T-helper 17 cell (primary cell): ENCODE results near the gene GPATCH3. TPM values are rescaled to one million over a fixed set of nuclear protein-coding genes. Genes with fewer than 3 reads are reported as not detected.

Source experiments
- ATAC-seq: fragments of 150-1000 bp; cut with Tn5 transposase; 2 replicates; pipeline ENCODE4 v1.10.0; 2021; ENCODE audit warnings: mild to moderate bottlenecking, moderate library complexity
- DNase-seq, 3 donors: peaks; one replicate each; pipeline versions ENCODE4 v3.0.0 to v3.0.0-alpha.2; 2020 to 2021
- H3K9me3 ChIP-seq: one replicate; pipeline ENCODE4 v1.7.0; 2013; ENCODE audit warnings: low read length, mild to moderate bottlenecking; ENCODE audit not compliant: control insufficient read depth, poor library complexity, severe bottlenecking
- H3K27ac Mint-ChIP-seq: one replicate; pipeline ENCODE4 v1.8.0; 2022; ENCODE audit warnings: mild to moderate bottlenecking, moderate library complexity, mixed read lengths
- H3K27me3 Mint-ChIP-seq: one replicate; pipeline ENCODE4 v1.8.0; 2022; ENCODE audit warnings: mixed read lengths
- H3K36me3 Mint-ChIP-seq: one replicate; pipeline ENCODE4 v1.8.0; 2022; ENCODE audit warnings: low read depth, mixed read lengths
- H3K4me1 Mint-ChIP-seq: one replicate; pipeline ENCODE4 v1.8.0; 2022; ENCODE audit warnings: mild to moderate bottlenecking, mixed read lengths
- H3K4me3 Mint-ChIP-seq: one replicate; pipeline ENCODE4 v1.8.0; 2022; ENCODE audit warnings: mild to moderate bottlenecking, moderate library complexity, mixed read lengths
- total RNA-seq, 4 donors: library from RNA in 2 of 4; stranded (reverse) in 2 of 4; gene quantifications; one replicate each; pipeline ENCODE4 v1.2.3 and lab custom pipeline; 2022 to 2026

The GPATCH3 gene
- total RNA-seq, 2 donors from 2014 or later, result 26.4 to 43.2 TPM

DNA sequence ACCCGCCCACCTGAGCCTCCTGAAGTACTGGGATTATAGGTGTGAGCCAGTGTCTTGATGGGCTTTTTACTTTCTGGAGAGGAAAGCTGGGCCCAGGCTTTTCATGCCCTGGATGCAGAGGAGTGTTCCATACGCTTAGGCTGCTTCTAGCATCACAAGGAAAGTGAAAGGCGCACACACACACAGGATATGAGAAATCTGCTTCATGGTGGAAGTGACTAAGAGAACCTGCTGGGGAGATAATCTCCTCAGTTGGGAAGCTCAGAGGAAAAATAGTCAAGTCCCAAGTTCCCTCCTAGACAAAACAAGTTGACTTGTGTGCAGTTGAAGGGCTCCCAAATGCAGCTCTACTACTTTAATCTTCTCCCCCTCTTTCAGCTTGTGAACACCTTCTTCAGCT is 23.4 kb upstream of the GPATCH3 start:
- DNase-seq (no peak), ATAC-seq (no peak)
- Mint-ChIP-seq H3K27me3 (no peaks in the 10 kb centered on the region), H3K27ac (peak overlapping the region; percentile 93), H3K4me3 (no peak overlapping the region), H3K4me1 (peaks cover 31% of the 10 kb centered on the region), H3K36me3 (peaks cover 2% of the 10 kb centered on the region)
- no peaks in the 10 kb centered on the region for H3K9me3 ChIP-seq

GRCh38 chr1:26922901-26923300 is 22.6 kb upstream of the GPATCH3 start:
- H3K9me3 ChIP-seq, result no peaks in the 10 kb centered on the region
- H3K36me3 Mint-ChIP-seq, result peaks cover 2% of the 10 kb centered on the region
- peak overlapping the region; percentile 93 for H3K27ac Mint-ChIP-seq
- peak overlapping the region; percentile 98 for H3K4me3 Mint-ChIP-seq
- ATAC-seq (no peak), DNase-seq (no peak)
- peaks cover 31% of the 10 kb centered on the region for H3K4me1 Mint-ChIP-seq
- H3K27me3 Mint-ChIP-seq, result no peaks in the 10 kb centered on the region

DNA sequence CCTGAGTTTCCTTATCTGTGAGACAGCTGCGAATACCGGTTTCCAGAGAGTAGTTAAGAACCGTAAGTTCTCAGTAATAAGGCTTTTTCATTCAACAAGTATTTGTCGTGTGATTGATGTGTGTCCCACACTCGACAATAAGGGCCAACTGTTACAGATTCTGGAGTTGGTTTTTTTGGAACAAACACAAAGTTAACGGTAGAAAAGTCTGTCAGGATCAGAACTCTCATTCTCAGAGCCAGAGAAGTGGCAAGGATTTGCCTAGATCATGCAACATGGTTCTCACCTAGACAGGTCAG is 22.1 kb upstream of the GPATCH3 start:
- no peaks in the 10 kb centered on the region for H3K9me3 ChIP-seq
- no peak for DNase-seq
- H3K4me1 Mint-ChIP-seq, result peaks cover 31% of the 10 kb centered on the region
- H3K27ac Mint-ChIP-seq, result peak overlapping the region; percentile 93
- H3K36me3 Mint-ChIP-seq, result peaks cover 2% of the 10 kb centered on the region
- no peaks in the 10 kb centered on the region for H3K27me3 Mint-ChIP-seq
- no peak for ATAC-seq
- H3K4me3 Mint-ChIP-seq, result peak overlapping the region; percentile 98

DNA sequence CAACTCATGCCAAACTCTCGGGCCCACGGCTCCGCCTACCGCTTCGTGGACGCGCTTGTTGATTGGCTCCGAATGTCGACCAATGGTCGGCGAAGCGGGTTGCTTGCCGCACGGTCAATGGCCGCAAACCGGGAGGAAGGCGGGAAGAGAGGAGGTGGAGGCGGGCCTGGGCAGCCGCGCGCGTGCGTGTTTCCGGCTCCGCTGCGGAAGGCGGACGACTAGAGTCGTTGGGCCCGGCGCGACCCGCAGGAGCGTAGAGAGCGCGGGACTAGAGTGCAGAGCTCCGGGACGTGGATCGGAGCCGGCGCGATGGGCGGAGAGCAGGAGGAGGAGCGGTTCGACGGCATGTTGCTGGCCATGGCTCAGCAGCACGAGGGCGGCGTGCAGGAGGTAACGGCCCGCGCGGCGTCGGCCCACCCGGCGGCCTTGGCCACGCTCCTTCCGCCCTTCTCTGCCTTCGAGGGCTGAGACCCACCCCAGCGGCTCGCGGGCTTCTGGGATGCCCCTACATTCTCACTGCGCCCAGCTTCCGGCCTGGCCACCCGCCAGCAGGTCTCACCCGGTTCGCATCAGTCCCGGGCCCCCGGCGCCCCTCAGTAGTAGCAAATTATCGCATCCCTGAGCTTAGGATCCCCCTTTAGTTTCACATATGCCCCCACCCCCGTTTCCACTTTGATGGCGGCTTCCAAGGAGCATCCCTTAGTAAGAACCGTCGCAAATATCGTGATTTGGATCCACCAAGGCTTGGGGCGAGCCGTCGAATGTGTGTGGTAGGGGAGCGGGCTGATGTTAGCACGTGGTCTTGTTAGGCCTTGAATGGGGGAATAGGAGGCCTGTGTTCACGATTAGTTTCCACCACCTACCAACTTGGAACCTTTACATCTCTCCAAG is 21.5 kb upstream of the GPATCH3 start, which contains the start of gene NUDC:
Gene NUDC, plus strand, starts transcription at position 204 of the 891 bp plus-strand sequence. Its CDS starts 106 bp downstream, at position 310.
- peak; percentile 95 for ATAC-seq
- peak; percentile 90 to 92 (median 92) for DNase-seq
- H3K27ac Mint-ChIP-seq, result peak within 1 kb of the TSS; percentile 93
- H3K9me3 ChIP-seq, result no peaks in the 10 kb centered on the region
- no peaks in the 10 kb centered on the region for H3K36me3 Mint-ChIP-seq
- no peaks in the 10 kb centered on the region for H3K27me3 Mint-ChIP-seq
- H3K4me1 Mint-ChIP-seq, result peaks cover 31% of the 10 kb centered on the region
- peak within 1 kb of the TSS; percentile 98 for H3K4me3 Mint-ChIP-seq

DNA sequence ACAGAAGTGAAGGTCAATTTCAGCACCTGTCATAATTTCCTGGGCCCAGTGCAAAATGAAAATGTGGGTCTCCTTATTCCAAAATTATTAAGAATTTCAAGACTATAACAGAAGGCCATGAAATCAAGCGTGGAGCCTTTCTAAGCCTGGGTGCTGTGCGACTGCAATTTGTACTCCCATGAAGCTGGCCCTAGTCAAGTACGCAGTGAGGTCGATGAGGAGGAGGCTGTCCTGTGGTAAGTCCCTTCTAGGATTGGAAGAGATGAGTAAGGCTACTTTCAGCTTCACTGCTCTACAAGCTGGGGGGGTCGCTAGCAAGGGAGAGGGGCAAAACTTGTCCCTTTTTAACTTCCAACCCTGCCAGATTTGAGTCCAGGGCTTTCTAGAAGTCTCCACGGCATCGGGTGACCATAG is 20.9 kb upstream of the GPATCH3 start:
- Mint-ChIP-seq H3K4me1 (peaks cover 31% of the 10 kb centered on the region), H3K36me3 (no peaks in the 10 kb centered on the region), H3K27me3 (no peaks in the 10 kb centered on the region), H3K27ac (peak overlapping the region; percentile 93), H3K4me3 (peak overlapping the region; percentile 98)
- no peaks in the 10 kb centered on the region for H3K9me3 ChIP-seq
- peak; percentile 62 for ATAC-seq
- DNase-seq, result no peak

DNA sequence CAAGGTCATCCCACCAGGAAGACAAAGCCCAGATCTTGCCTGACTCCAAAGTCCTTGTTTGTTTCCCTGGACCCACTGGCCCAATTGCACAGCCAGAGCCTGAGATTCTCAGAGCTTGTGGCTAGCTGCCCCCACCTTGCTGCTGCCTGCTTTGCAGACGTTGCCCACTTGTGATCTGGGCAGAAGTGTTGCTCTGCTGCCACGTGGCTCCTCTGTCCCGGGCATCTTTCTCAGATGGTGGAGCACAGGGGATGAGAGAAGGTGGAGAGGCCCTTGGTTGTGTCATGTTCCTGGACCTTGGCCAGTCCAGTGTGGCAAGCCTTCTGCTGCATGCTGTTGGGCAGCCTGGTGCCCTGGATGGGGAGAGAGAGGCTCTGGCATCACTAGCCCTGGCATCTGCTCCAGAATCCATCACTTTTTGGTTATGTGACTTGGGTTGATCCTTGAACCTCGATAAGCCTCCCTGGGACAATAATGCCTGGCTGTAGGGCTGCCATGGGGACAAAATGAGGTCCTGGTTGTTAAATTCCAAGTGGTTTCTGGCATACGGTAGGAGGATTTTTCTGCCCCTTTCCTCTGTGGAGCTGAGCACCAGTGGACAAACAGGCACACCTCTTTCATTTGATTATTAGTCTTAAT is 15.1 kb upstream of the GPATCH3 start:
- ATAC-seq, result no peak
- H3K4me3 Mint-ChIP-seq, result no peak overlapping the region
- H3K4me1 Mint-ChIP-seq, result peaks cover 3% of the 10 kb centered on the region

DNA sequence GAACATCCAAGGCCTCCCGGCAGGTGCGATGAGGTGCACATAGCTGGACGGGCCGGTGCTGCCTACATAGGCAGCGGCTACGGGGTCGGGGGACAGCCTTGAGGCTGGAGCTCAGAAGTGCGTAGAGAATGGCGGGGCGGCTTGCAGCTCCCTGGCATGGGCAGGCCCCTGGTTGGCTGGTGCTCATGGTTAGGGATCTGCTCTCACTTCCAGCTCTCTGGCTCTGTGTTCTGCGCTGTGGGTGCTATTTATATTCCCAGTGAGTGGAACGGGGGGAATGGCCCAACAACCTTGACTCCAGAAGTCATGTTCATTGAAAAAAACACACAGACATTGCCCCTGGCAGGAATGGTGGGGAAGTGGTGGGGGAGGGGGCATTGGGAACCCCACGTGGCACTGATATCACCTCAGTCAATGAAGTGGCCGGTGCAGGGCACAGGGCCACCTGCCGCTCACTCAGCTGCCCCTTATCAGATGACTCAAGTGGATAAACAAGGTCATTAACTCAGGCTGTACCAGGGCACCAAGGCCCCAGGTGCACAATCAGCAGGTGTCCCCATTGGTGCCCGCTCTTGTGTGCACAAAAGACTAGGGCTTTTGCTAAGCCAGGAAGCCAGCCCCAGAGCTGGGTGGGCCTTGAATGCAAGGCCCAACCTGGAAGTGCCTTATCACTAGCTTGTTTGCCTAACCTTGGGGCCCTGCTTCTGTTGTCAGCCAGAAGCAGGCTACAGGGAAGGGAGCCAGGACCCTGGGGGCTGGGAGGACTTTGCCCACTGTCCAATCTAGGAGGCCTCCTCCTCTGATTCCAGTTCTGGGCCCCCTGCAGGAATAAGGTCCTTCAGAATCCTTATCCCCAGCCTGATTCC is 13.7 kb upstream of the GPATCH3 start, which contains the start of gene NR0B2:
Gene NR0B2, minus strand, starts transcription at position 222 of the 866 bp plus-strand sequence. Its CDS starts 35 bp downstream, at position 187.
- DNase-seq, result no peak
- Mint-ChIP-seq H3K36me3 (peaks cover 6% of the 10 kb centered on the region), H3K27me3 (peaks cover 14% of the 10 kb centered on the region), H3K4me3 (no peak within 1 kb of the TSS), H3K27ac (no peak within 1 kb of the TSS), H3K4me1 (no peaks in the 10 kb centered on the region)
- H3K9me3 ChIP-seq, result no peaks in the 10 kb centered on the region
- no peak for ATAC-seq

More for the DNA sequence above, 15.1 kb upstream of the GPATCH3 start:
- no peak for DNase-seq
- Mint-ChIP-seq H3K27ac (no peak overlapping the region), H3K36me3 (no peaks in the 10 kb centered on the region), H3K27me3 (peaks cover 2% of the 10 kb centered on the region)
- H3K9me3 ChIP-seq, result no peaks in the 10 kb centered on the region

DNA sequence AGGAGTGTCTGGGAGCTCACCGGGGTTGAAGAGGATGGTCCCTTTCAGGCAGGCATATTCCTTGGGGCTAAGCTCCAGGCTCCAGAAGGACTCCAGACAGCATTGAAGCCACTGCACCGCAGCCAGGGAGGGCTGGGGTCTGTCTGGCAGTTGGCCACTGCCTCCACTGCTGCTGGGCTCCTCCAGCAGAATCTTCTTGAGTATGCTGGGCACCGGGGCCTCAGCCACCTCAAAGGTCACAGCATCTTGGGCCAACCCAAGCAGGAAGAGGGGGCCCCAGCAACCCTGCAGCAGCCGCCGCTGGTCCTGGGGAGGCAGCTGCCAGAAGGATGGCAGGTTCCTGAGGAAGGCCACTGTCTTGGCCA is 13.1 kb upstream of the GPATCH3 start:
- Mint-ChIP-seq H3K4me1 (no peaks in the 10 kb centered on the region), H3K27ac (no peak overlapping the region), H3K4me3 (no peak overlapping the region), H3K36me3 (peaks cover 6% of the 10 kb centered on the region), H3K27me3 (peaks cover 14% of the 10 kb centered on the region)
- no peaks in the 10 kb centered on the region for H3K9me3 ChIP-seq
- no peak for DNase-seq
- no peak for ATAC-seq

DNA sequence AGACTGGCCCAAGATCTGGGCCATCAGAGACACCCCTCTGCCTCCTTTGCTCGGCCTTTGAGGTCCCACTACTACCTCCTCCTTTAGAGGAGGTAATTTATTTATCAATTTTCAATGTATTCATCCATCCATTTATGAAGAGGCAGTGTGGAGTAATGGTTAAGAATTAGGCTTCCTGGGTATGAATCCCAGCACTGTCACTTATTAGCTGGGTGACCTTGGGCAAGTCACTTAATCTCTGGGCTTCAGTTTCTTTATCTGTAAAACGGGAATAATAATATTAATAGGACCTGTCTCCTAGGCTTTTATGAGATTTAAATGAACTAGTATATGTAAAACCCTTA is 11.9 kb upstream of the GPATCH3 start:
- ATAC-seq (no peak), DNase-seq (no peak)
- H3K9me3 ChIP-seq, result no peaks in the 10 kb centered on the region
- Mint-ChIP-seq H3K27me3 (peaks cover 14% of the 10 kb centered on the region), H3K36me3 (peaks cover 8% of the 10 kb centered on the region), H3K4me1 (no peaks in the 10 kb centered on the region), H3K27ac (no peak overlapping the region), H3K4me3 (no peak overlapping the region)

DNA sequence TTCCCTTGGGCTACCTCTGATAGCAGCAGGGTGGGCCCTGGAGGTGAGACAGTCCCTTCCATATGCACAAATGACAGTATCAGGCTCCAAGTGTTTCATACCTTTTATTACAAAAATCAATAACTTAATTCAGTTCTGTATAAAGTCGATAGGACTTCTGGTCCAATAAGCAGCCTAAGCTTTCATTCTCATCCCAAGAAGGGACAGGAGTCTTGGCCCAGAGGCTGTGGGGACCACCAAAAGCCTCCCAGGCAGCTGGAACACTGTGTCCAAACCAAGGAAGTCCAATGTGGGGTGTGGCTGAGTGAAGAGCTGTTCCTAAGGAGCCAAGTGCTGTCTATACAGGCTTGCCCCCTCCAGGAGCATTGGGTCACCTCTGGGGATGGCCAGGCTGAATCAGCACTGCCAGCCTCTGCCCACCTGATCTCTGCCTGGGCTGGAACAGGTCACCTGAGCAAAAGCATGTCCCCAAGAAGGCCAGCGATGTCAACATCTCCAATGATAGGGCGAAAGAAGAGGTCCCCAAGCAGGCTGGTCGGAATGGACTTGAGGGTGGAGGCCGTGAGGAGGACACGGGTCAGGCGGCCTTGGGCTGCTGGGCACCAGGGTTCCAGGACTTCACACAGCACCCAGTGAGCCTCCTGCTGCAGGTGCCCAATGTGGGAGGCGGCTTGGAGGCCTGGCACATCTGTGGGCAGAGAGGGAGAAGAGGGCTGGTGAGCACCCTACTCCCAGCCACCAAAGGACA is 11.3 kb upstream of the GPATCH3 start:
- H3K4me1 Mint-ChIP-seq, result peaks cover 2% of the 10 kb centered on the region
- H3K36me3 Mint-ChIP-seq, result peaks cover 8% of the 10 kb centered on the region
- no peak overlapping the region for H3K27ac Mint-ChIP-seq
- DNase-seq (no peak), ATAC-seq (no peak)
- H3K4me3 Mint-ChIP-seq, result no peak overlapping the region
- H3K27me3 Mint-ChIP-seq, result peaks cover 14% of the 10 kb centered on the region
- no peaks in the 10 kb centered on the region for H3K9me3 ChIP-seq

GRCh38 chr1:26910343-26911160 is 10.3 kb upstream of the GPATCH3 start:
- Mint-ChIP-seq H3K36me3 (peaks cover 8% of the 10 kb centered on the region), H3K4me1 (peaks cover 2% of the 10 kb centered on the region), H3K27me3 (peaks cover 14% of the 10 kb centered on the region), H3K4me3 (no peak overlapping the region), H3K27ac (no peak overlapping the region)
- DNase-seq (no peak), ATAC-seq (no peak)
- no peaks in the 10 kb centered on the region for H3K9me3 ChIP-seq

DNA sequence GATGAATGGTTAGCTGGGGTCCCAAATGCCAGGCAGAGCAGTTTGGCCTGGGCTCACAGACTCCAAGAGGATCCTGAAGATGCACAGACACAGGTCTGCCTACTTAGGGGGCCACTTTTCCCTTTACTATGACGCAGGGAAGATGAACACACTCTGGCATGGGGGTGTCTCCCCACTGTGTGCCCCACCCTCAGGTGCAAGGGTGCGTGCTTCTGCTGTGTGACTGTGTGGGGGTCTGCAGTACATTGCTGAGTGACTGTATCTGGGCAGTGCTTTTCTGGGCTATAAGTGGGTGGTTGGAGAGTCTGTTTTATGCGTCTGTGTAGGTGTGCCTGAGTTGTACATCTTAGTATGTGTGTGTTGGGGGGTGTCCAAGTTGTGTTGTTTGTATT is 9.7 kb upstream of the GPATCH3 start:
- Mint-ChIP-seq H3K36me3 (peaks cover 8% of the 10 kb centered on the region), H3K27ac (no peak overlapping the region), H3K4me3 (no peak overlapping the region), H3K27me3 (peaks cover 14% of the 10 kb centered on the region), H3K4me1 (peaks cover 2% of the 10 kb centered on the region)
- DNase-seq, result no peak
- no peak for ATAC-seq
- H3K9me3 ChIP-seq, result no peaks in the 10 kb centered on the region
